M059J (cell line): Measurements from ENCODE around the gene WASHC2C. TPM values are rescaled to one million over a fixed set of nuclear protein-coding genes. Genes with fewer than 3 reads are reported as not detected.
"Not testable (repeated sequence)": the region's sequence is repeated elsewhere in the genome, so short reads cannot be mapped to it uniquely, and the experiment has no call there.

Source experiments
- DNase-seq: peaks from one replicate; pipeline ENCODE4 v3.0.0-alpha.2; 2012; ENCODE audit warnings: low read depth
- total RNA-seq: library from RNA; depleted of rRNA; stranded (reverse); fragments of >200 nt; shearing (Covaris generic); gene quantifications from 2 replicates; pipeline ENCODE4 v1.2.3, GENCODE V29; 2014; rRNA removed

WASHC2C gene
- 6.6 and 11.8 TPM in 2 replicates for total RNA-seq

GRCh38 chr10:45726703-45727420 is at the start of gene WASHC2C:
Gene WASHC2C (plus strand): TSS chr10:45727266. CDS start chr10:45727318, 52 bp downstream.
- DNase-seq, result peak; percentile 86

- not testable (repeated sequence) for DNase-seq
These were observed 48.6 kb upstream of the WASHC2C start for GRCh38 chr10:45678467-45678866.

- DNase-seq, result peak; percentile 8
These were observed 16.8 kb upstream of the WASHC2C start for GRCh38 chr10:45710200-45710796.

- DNase-seq, result not testable (repeated sequence)
These were observed 15.8 kb upstream of the WASHC2C start for GRCh38 chr10:45711223-45711622.

GRCh38 chr10:45717053-45717452 is 10.0 kb upstream of the WASHC2C start:
- DNase-seq, result not testable (repeated sequence)

- DNase-seq, result not testable (repeated sequence)
These were observed 9.4 kb upstream of the WASHC2C start for GRCh38 chr10:45717642-45718041.

- not testable (repeated sequence) for DNase-seq
These were observed 5.6 kb upstream of the WASHC2C start for GRCh38 chr10:45721503-45721902.

GRCh38 chr10:45723851-45724250 is 3.2 kb upstream of the WASHC2C start:
- DNase-seq, result not testable (repeated sequence)

- DNase-seq, result not testable (repeated sequence)
These were observed 427 bp downstream of the WASHC2C start for GRCh38 chr10:45727421-45727965.

GRCh38 chr10:45734449-45734848 is 7.4 kb downstream of the WASHC2C start:
- DNase-seq, result not testable (repeated sequence)

GRCh38 chr10:45734867-45735266 is 7.8 kb downstream of the WASHC2C start:
- DNase-seq, result not testable (repeated sequence)

- DNase-seq, result not testable (repeated sequence)
These were observed 14.5 kb downstream of the WASHC2C start for GRCh38 chr10:45741559-45741958.

GRCh38 chr10:45742014-45742413 is 14.9 kb downstream of the WASHC2C start:
- not testable (repeated sequence) for DNase-seq

GRCh38 chr10:45751141-45751540 is 24.1 kb downstream of the WASHC2C start:
- not testable (repeated sequence) for DNase-seq

GRCh38 chr10:45752210-45752609 is 25.1 kb downstream of the WASHC2C start:
- not testable (repeated sequence) for DNase-seq

- DNase-seq, result peak; percentile 66
These were observed 27.0 kb downstream of the WASHC2C start for GRCh38 chr10:45753979-45754495.

- DNase-seq, result not testable (repeated sequence)
These were observed 28.0 kb downstream of the WASHC2C start for GRCh38 chr10:45755083-45755482.

- not testable (repeated sequence) for DNase-seq
These were observed 29.0 kb downstream of the WASHC2C start for GRCh38 chr10:45756065-45756464.

GRCh38 chr10:45757661-45758396 is 30.8 kb downstream of the WASHC2C start:
- DNase-seq, result not testable (repeated sequence)

GRCh38 chr10:45761622-45762021 is 34.6 kb downstream of the WASHC2C start:
- DNase-seq, result not testable (repeated sequence)

- DNase-seq, result not testable (repeated sequence)
These were observed 36.0 kb downstream of the WASHC2C start for GRCh38 chr10:45763037-45763436.

GRCh38 chr10:45768334-45768733 is 41.3 kb downstream of the WASHC2C start:
- DNase-seq, result not testable (repeated sequence)
